PFSK-1 (cell line): Measurements from ENCODE around the gene MATCAP1.

Experiments used
- SIN3A ChIP-seq: IDR thresholded peaks from 2 replicates; pipeline ENCODE4 v1.6.1; 2012; ENCODE audit warnings: mild to moderate bottlenecking, low read length, moderate library complexity, borderline replicate concordance; ENCODE audit not compliant: insufficient read depth
- TAF1 ChIP-seq: IDR thresholded peaks from 2 replicates; pipeline ENCODE4 v1.6.1; 2012; ENCODE audit warnings: low read length, control low read depth, borderline replicate concordance; ENCODE audit not compliant: insufficient read depth
- TF ChIP-seq, protein P1 (sequence below), 2 experiments: IDR thresholded peaks; 2 replicates each; pipeline versions ENCODE4 v1.6.1 to v1.8.0; 2011 to 2012; ENCODE audit warnings: low read depth in 2 of 2, low read length in 2 of 2, control low read depth in 1 of 2, inconsistent platforms in 1 of 2, mild to moderate bottlenecking in 1 of 2, moderate library complexity in 1 of 2; ENCODE audit not compliant: insufficient read depth in 1 of 2

DNA sequence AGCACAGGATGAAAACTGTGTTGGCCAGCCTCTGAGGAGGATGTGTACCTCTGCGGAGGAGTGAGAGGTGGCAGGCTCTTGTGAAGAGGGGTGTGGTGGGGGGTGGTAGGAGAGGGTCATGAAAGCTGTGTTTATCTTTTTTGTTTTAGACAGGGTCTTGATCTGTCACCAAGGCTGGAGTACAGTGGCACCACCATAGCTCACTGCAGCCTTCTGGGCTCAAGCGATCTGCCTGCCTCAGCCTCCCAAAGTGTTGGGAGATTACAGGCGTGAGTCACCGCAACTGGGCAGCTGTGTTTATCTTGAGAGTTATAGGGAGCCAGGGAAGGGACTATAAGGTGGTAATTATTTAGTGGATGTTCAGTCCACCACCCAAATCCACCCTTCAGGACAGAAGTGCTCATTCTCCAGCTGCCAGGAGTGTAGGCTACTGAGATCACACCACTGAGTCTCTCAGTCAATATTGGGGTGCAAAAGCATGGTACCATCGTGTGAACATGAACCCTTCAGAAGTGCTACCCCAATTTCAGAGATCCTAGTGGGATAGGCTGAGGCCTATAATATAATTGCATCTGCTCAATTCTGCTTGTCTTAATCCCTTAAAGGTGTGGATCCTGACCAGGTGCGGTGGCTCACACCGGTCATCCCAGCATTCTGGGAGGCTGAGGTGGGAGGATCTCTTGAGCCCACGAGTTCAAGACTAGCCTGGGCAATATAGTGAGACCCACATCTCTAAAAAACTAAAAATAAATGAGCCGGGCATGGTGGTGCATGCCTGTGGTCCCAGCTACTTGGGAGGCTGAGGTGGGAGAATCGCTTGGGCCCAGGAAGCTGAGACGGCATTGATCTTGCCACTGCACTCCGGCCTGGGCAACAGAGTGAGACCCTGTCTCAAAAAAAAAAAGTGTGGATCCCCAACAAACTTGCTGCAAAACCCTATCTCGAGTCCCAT is 7.0 kb upstream of the MATCAP1 start:
- TF ChIP-seq SIN3A = no peak
- TF ChIP-seq TAF1 = no peak
- TF ChIP-seq, protein P1, sequence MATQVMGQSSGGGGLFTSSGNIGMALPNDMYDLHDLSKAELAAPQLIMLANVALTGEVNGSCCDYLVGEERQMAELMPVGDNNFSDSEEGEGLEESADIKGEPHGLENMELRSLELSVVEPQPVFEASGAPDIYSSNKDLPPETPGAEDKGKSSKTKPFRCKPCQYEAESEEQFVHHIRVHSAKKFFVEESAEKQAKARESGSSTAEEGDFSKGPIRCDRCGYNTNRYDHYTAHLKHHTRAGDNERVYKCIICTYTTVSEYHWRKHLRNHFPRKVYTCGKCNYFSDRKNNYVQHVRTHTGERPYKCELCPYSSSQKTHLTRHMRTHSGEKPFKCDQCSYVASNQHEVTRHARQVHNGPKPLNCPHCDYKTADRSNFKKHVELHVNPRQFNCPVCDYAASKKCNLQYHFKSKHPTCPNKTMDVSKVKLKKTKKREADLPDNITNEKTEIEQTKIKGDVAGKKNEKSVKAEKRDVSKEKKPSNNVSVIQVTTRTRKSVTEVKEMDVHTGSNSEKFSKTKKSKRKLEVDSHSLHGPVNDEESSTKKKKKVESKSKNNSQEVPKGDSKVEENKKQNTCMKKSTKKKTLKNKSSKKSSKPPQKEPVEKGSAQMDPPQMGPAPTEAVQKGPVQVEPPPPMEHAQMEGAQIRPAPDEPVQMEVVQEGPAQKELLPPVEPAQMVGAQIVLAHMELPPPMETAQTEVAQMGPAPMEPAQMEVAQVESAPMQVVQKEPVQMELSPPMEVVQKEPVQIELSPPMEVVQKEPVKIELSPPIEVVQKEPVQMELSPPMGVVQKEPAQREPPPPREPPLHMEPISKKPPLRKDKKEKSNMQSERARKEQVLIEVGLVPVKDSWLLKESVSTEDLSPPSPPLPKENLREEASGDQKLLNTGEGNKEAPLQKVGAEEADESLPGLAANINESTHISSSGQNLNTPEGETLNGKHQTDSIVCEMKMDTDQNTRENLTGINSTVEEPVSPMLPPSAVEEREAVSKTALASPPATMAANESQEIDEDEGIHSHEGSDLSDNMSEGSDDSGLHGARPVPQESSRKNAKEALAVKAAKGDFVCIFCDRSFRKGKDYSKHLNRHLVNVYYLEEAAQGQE (IDR thresholded peaks at IDR 0.05; ENCODE audit: insufficient read depth in 1 of 2, low read depth in 2 of 2, low read length in 2 of 2) = no peak
